Caco-2 (cell line): ENCODE data around the gene PROCR. TPM values are rescaled to one million over a fixed set of nuclear protein-coding genes. Genes with fewer than 3 reads are reported as not detected.

Experiments used
- BruUV-seq: library from RNA; stranded (reverse); fragments of 400-500 nt; replicated peaks from 2 replicates; lab custom pipeline; 2021; lab: Mats Ljungman, UMichigan
- CTCF ChIA-PET: fragments of 300-600 bp; sonication (Branson Sonifier 250); formaldehyde crosslinking; loops from one replicate; lab custom pipeline; 2022; ENCODE audit warnings: antibody characterized with exemption; lab: Charles Lee
- POLR2A ChIA-PET: fragments of 300-600 bp; sonication (Branson Sonifier 250); formaldehyde crosslinking; loops from one replicate; lab custom pipeline; 2022; ENCODE audit warnings: antibody characterized with exemption; lab: Charles Lee
- DNase-seq, 2 experiments: peaks; one replicate each; pipeline versions ENCODE4 v3.0.0 to v3.0.0-alpha.2; 2020 to 2022
- H3K27me3 ChIP-seq: replicated peaks from 2 replicates; pipeline ENCODE4 v1.6.0; 2011; ENCODE audit warnings: low read length; ENCODE audit not compliant: control insufficient read depth, insufficient read depth
- H3K36me3 ChIP-seq: 2 replicates; pipeline ENCODE4 v1.5.1; 2011; ENCODE audit warnings: low read length; ENCODE audit not compliant: control insufficient read depth, insufficient read depth
- H3K4me1 ChIP-seq: fragments of 250-450 bp; sonication (Bioruptor Pico); 2 replicates; pipeline ENCODE4 v1.5.1; 2020; ENCODE audit warnings: mild to moderate bottlenecking
- H3K4me3 ChIP-seq: 2 replicates; pipeline ENCODE4 v1.5.1; 2011; ENCODE audit warnings: low read depth, mild to moderate bottlenecking, control low read depth, low read length
- H3K9me3 ChIP-seq: fragments of 250-450 bp; sonication (Bioruptor Pico); 2 replicates; pipeline ENCODE4 v1.5.1; 2020; ENCODE audit warnings: mild to moderate bottlenecking, moderate library complexity
- H3K27ac Mint-ChIP-seq: one replicate; pipeline ENCODE4 v1.8.0; 2022; ENCODE audit warnings: mixed read lengths; ENCODE audit not compliant: unreplicated experiment
- H3K27me3 Mint-ChIP-seq: one replicate; pipeline ENCODE4 v1.8.0; 2022; ENCODE audit warnings: mixed read lengths; ENCODE audit not compliant: insufficient read depth, unreplicated experiment
- H3K36me3 Mint-ChIP-seq: one replicate; pipeline ENCODE4 v1.8.0; 2022; ENCODE audit warnings: mild to moderate bottlenecking, mixed read lengths; ENCODE audit not compliant: insufficient read depth, unreplicated experiment
- H3K4me1 Mint-ChIP-seq: one replicate; pipeline ENCODE4 v1.8.0; 2022; ENCODE audit warnings: low read depth, mixed read lengths; ENCODE audit not compliant: unreplicated experiment
- H3K4me3 Mint-ChIP-seq: one replicate; pipeline ENCODE4 v1.8.0; 2022; ENCODE audit warnings: mild to moderate bottlenecking, moderate library complexity, mixed read lengths; ENCODE audit not compliant: unreplicated experiment
- H3K9me3 Mint-ChIP-seq: one replicate; pipeline ENCODE4 v1.8.0; 2022; ENCODE audit warnings: mixed read lengths; ENCODE audit not compliant: unreplicated experiment
- CTCF ChIP-seq, 2 experiments: fragments of 200-600 bp in 1 of 2; IDR thresholded peaks; 1 replicate in 1 of 2; 2 replicates in 1 of 2; pipeline versions ENCODE4 v1.5.1 to v1.8.0; 2011 to 2022; ENCODE audit warnings: antibody characterized with exemption in 1 of 2, control low read depth in 1 of 2, inconsistent platforms in 1 of 2, low read depth in 1 of 2, low read length in 1 of 2, mild to moderate bottlenecking in 1 of 2, moderate library complexity in 1 of 2; ENCODE audit not compliant: insufficient read depth in 1 of 2, severe bottlenecking in 1 of 2, unreplicated experiment in 1 of 2
- intact Hi-C: fragments of 100-400 bp; cut with micrococcal nuclease; formaldehyde crosslinking; loops from one replicate; pipeline ENCODE4 v1.10.0; 2022; ENCODE audit not compliant: unreplicated experiment
- total RNA-seq: library from RNA; stranded (reverse); gene quantifications from 2 replicates; pipeline ENCODE4 v1.2.3, GENCODE V29; 2022

Gene PROCR
- total RNA-seq, 1 experiment from 2014 or later: 4.0 TPM

- H3K27me3 Mint-ChIP-seq: no peaks in the 10 kb centered on the region
- H3K27me3 ChIP-seq: no peaks in the 10 kb centered on the region
- peaks cover 8% of the 10 kb centered on the region; the same call in 1 of the 2 replicates for H3K4me1 ChIP-seq
- no peak overlapping the region for H3K4me3 Mint-ChIP-seq
- no peak overlapping the region for H3K4me3 ChIP-seq
- intact Hi-C loops: no loop called here
- no peaks in the 10 kb centered on the region for H3K4me1 Mint-ChIP-seq
- CTCF ChIA-PET: interaction anchor here (1.7 kb wide), 1 partner anchor 15 kb away, joined by 13 read pairs; no protein-coding TSS in a partner anchor
- peaks cover 41% of the 10 kb centered on the region for H3K36me3 Mint-ChIP-seq
- POLR2A ChIA-PET: no interaction called here
- no peak for TF ChIP-seq CTCF (IDR thresholded peaks at IDR 0.05; ENCODE audit: insufficient read depth in 1 of 2, low read depth in 1 of 2, low read length in 1 of 2, severe bottlenecking in 1 of 2, unreplicated experiment in 1 of 2)
- DNase-seq: peak in 1 of 2 experiments; percentile 50
- no peaks in the 10 kb centered on the region for H3K9me3 Mint-ChIP-seq
- no TSS peak for BruUV-seq
- no peak overlapping the region for H3K27ac Mint-ChIP-seq
- H3K9me3 ChIP-seq: no peaks in the 10 kb centered on the region
- H3K36me3 ChIP-seq: peaks cover 5% of the 10 kb centered on the region; the same call in 1 of the 2 replicates
These were observed 42.2 kb upstream of the PROCR start for GRCh38 chr20:35129647-35130069.

- H3K36me3 ChIP-seq: peaks cover 4% of the 10 kb centered on the region; the same call in 1 of the 2 replicates
- no peak overlapping the region for H3K27ac Mint-ChIP-seq
- no peaks in the 10 kb centered on the region for H3K27me3 ChIP-seq
- CTCF ChIA-PET: interaction anchor here (2.4 kb wide), 1 partner anchor 13 kb away, joined by 9 read pairs; no protein-coding TSS in a partner anchor
- no peak for TF ChIP-seq CTCF (IDR thresholded peaks at IDR 0.05; ENCODE audit: insufficient read depth in 1 of 2, low read depth in 1 of 2, low read length in 1 of 2, severe bottlenecking in 1 of 2, unreplicated experiment in 1 of 2)
- no peaks in the 10 kb centered on the region for H3K4me1 Mint-ChIP-seq
- BruUV-seq: no TSS peak
- POLR2A ChIA-PET: no interaction called here
- no peak overlapping the region for H3K4me3 ChIP-seq
- H3K4me3 Mint-ChIP-seq: no peak overlapping the region
- H3K4me1 ChIP-seq: peaks cover 8% of the 10 kb centered on the region; the same call in 1 of the 2 replicates
- H3K9me3 ChIP-seq: no peaks in the 10 kb centered on the region
- H3K36me3 Mint-ChIP-seq: peaks cover 34% of the 10 kb centered on the region
- no peaks in the 10 kb centered on the region for H3K9me3 Mint-ChIP-seq
- DNase-seq: no peak
- intact Hi-C loops: no loop called here
- H3K27me3 Mint-ChIP-seq: no peaks in the 10 kb centered on the region
These were observed 39.9 kb upstream of the PROCR start for GRCh38 chr20:35131934-35132333.

- BruUV-seq: no TSS peak
- no peaks in the 10 kb centered on the region for H3K9me3 ChIP-seq
- no peak overlapping the region for H3K4me3 ChIP-seq
- ChIA-PET CTCF (interaction anchor here (0.5 to 2.4 kb wide), 3 partner anchors 12 to 314 kb away, joined by 3 to 9 read pairs (median 3); partner anchors contain the start of gene MMP24), POLR2A (no interaction called here)
- intact Hi-C loops: no loop called here
- peaks cover 31% of the 10 kb centered on the region for H3K36me3 Mint-ChIP-seq
- no peaks in the 10 kb centered on the region for H3K27me3 ChIP-seq
- DNase-seq: peak in 1 of 2 experiments; percentile 28
- H3K27me3 Mint-ChIP-seq: no peaks in the 10 kb centered on the region
- no peak for TF ChIP-seq CTCF (IDR thresholded peaks at IDR 0.05; ENCODE audit: insufficient read depth in 1 of 2, low read depth in 1 of 2, low read length in 1 of 2, severe bottlenecking in 1 of 2, unreplicated experiment in 1 of 2)
- H3K27ac Mint-ChIP-seq: no peak overlapping the region
- peaks cover 6% of the 10 kb centered on the region for H3K36me3 ChIP-seq
- no peaks in the 10 kb centered on the region for H3K4me1 Mint-ChIP-seq
- H3K4me1 ChIP-seq: peaks cover 8% of the 10 kb centered on the region; the same call in 1 of the 2 replicates
- H3K9me3 Mint-ChIP-seq: no peaks in the 10 kb centered on the region
- H3K4me3 Mint-ChIP-seq: no peak overlapping the region
These were observed 38.8 kb upstream of the PROCR start for GRCh38 chr20:35133031-35133430.
